ENCODE measurements around the gene NXPH2. TPM values are rescaled to one million over a fixed set of nuclear protein-coding genes. Genes with fewer than 3 reads are reported as not detected.
"Not testable (repeated sequence)": the region's sequence is repeated elsewhere in the genome, so short reads cannot be mapped to it uniquely, and the experiment has no call there.

NXPH2 gene
- total RNA-seq, 1 donor from 2014 or later: not detected

DNA sequence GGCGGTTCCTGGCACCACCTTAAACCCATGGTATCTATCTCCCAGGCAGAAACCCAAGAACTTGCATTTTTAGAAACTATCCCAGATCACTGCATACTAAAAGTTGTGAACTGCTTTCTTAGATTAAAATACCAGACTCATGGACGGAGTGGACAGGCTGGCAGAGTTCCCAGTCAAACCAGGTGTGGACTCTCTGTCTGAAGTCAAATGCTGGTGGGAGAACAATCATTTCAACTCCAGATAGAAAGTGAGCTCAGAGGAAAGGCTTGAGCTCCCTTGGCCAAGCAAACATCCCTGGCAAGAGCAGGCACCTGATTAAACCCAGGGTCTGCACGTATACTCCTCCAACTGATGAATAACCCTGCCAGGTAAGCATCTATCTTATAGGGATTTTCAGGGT is 19.5 kb downstream of the NXPH2 start:
- intact Hi-C loops (cut with micrococcal nuclease): no loop called here

DNA sequence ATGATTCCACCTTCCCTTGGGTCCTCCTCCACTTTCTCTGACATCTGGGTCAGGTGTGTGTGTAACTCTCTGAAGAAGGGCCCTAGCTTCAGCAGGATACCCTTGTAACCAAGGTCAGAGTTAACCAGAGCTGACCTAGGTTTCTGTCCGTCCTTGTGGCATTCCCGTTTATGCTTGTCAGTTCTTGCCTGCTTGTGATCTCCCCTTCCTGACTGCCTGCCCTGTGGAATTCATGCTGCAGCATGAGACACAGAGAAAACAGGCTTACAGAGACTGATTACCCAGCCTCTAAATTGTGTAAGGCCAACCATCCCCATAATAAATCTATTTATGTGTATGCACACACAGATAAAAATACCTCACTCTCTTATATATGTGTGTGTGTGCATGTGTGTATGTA is 22.8 kb downstream of the NXPH2 start:
- intact Hi-C loops (cut with micrococcal nuclease): no loop called here

DNA sequence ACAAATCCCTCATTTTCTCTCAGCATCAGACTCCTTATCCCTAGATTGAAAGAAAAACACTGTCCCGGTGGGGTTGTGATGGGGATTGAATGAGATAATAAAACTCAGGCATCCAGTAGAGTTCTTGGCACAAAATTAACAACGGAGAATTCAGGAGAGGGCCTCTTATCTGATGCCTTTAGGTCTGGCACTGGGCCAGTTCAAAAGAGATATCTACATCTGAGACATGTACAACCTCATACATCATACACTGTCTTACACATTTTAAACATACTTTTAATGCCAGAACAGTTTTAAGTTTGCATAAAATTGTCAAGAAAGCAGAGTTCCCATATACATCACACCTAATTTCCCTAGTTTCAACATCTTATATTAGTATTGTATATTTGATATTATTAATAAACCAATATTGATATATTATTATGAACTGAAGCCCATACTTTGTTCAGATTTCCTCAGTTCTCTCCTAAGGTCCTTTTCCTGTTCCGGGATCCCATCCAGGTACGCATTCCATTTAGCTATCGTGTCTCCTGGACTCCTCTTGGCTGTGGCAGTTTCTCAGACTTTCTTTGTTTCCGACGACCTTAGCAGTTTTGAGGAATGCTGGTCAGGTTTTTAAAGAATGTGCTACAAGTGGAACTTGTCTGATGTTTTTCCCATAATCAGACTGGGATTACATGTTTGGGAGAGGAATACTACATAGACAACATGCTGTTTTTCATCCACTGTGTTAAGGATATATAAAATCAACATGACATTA is 27.8 kb downstream of the NXPH2 start:
- intact Hi-C loops (cut with micrococcal nuclease): no loop called here

DNA sequence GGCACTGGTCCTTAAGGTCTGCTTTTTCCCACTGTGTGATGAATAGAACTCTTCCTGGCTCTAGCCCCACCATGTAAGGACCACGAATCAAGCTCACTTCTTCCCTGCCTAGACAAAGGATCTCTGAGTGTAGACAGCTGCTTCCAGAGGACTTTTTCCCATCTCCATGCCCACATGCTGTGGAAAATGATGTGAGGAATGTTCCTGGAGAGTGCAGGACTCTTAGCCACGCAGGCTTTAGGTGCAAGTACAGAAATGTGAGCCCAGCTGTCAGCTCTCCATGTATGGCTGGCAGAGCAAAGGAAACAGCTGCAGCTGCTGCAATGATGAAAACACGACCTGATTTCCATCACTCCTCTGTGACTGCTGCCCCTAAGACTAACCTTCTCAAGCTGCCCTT is 35.5 kb downstream of the NXPH2 start:
- intact Hi-C loops (cut with micrococcal nuclease): no loop called here

DNA sequence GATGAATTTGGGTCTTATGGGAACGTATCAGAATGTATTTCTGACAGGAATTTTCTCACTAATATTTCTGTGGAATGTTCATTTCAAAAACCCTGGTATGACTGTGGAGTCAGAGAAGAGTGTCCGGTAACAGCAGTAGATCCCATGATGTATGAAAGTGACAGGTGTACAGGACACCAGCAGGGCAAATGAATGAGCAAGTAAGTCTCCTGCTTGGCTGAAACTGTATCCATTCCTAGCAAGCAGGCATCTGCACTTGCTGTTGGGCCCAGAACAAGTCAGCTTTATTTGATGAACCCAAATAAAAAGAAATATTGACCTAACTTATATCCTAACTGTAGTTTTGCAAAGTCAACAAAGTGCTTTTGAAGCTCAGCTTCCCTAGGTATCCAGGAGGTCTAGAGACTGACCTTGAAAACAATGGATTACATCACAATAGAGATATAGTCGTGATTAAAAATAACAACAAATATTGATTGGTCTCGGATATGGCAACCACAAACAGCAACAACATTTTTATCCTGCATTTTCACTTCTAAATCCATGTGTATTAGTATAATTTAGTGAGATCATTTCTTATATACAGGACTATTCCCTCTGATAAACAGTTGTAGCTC is 37.6 kb downstream of the NXPH2 start:
- intact Hi-C loops (cut with micrococcal nuclease): no loop called here

DNA sequence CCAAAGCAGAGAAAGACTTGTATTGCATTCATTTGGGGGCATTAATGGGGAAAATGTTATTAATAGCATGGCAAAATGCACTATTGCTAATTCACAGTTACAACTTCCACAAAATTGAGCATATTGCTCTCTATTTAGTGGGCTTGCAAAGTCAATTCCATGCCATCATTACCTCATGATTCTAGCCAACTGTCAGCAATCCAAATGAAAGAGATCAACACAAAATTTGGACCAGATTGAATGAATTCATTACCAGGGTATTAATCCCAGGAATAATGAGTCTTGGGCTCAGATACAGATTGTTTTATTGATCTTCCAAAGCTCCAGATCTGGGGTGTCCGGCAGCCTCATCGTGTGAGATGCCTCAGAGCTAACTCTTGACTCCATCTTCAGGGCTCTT is 38.3 kb downstream of the NXPH2 start:
- intact Hi-C loops (cut with micrococcal nuclease): no loop called here

DNA sequence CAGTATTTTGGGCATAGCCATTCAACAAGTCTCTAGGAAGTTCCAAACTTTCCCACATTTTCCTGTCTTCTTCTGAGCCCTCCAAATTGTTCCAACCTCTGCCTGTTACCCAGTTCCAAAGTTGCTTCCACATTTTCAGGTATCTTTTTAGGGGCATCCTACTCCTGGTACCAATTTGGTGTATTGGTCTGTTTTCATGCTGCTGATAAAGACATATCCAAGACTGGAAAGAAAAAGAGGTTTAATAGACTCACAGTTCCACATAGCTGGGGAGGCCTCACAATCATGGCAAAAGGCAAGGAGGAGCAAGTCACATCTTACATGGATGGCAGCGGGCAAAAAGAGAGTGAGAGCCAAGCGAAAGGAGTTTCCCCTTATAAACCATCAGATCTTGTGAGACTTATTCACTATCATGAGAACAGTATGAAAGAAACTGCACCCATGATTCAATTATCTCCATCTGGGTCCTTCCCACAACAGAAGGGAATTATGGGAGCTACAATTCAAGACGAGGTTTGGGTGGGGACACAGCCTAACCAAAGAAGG is 43.1 kb downstream of the NXPH2 start:
- intact Hi-C loops (cut with micrococcal nuclease): not testable (repeated sequence)

DNA sequence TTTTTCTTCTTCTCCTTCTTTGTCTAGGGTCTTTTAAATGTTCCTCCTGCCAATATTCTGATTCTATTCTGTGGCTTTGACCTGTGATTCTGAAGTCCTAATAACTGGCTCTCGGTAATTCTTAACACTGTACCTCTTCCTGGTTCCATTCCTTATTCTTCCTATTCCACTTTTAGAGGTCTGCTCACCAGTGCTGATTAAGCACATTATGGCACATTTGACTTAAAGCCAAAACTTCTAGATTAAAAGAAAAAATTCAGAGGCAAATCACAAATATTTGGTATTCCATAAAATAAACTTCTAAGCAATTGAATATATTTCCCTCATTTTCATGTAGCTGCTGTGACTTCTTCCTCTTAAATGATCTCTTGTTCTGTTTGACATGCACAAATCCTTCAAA is 47.5 kb downstream of the NXPH2 start:
- intact Hi-C loops (cut with micrococcal nuclease): no loop called here

DNA sequence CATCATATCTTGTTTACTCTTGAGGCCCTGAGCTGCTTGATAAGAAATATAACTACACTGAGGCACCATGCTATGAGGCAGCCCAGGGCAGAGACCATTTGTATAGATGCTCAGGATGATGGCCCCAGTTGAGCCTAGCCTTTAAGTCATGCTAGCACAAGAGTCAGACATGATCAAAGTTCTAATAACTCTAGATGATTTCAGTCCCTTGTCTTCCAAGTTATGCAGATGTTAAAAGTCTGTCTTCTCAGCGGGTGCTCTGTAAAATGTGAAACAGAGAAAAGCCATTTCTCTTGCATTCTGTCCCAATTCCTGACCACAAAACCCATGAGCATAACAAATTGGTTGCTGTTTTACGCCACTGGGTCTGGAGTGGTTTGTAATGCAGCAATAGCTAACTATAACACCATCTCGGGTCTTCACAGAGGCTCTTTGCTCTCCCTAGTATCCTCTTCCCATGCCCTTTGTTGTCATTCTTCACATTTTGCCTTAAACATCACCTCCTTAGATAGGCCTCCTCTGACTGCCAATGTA is 49.6 kb downstream of the NXPH2 start:
- intact Hi-C loops (cut with micrococcal nuclease): no loop called here

DNA sequence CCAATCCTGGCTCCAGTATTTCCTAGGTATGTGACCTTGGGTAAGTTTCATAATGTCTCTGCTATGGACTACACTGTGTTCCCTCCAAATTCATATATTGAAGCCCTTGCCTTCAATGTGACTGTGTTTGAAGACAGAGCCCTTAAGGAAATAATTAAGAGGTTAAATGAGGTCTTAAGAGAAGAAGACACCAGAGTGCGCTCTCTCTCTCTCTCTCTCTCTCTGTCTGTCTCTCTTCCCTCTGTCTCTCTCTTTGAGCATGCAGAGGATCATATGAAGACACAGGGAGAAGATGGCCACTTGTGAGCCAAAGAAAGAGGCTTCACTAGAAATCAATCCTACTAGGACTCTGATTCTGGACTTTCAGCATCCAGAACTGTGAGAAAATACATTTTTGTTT is 52.2 kb downstream of the NXPH2 start:
- intact Hi-C loops (cut with micrococcal nuclease): no loop called here

DNA sequence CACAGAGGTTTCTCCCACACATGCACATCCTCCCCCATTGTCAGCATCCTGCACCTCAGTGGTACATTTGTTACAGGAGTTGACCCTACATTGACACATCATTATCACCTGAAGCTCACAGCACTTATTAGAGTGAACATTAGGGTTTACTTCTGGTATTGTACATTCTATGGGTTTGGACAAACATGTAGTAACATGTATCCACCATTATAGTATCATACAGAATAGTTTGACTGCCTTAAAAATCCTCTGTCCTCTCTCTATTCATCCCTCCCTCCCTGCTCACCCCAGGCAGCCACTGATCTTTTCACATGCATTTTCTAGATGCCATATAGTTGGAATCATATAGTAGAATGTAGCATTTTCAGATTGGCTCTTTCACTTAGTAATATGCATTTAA is 53.5 kb downstream of the NXPH2 start:
- intact Hi-C loops (cut with micrococcal nuclease): no loop called here

DNA sequence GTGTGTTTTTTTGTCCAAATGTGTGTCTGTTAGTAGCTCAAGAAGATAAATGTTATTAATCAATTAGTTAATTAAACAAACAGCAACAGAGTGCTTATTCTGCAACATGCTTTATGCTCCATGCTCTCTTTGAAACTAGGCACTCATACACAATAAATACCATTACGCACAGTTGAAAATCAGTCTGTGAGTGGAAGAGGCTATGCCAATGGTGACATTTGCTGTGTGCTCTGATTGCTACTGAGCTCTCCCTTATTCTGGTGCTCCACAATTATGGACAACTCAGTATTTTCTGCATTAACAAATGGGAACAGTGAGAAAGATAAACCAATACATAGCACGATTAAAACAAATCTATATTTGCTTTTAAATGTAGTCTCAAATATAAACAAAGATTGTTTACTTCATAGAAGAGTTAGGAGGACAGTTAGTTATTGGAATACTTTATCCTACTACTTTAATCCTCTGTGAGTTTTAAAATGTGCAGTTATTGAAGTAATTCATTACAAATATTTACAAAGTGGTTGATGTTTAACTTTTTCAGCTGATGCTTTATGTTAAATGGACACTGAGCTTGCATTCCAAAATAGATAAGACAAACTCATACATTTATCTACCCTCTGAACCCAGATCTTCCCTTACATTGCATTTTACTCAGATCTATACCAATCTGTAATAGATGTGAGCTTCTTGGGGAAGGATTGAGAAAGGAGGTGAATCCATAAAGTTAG is 55.3 kb downstream of the NXPH2 start:
- intact Hi-C loops (cut with micrococcal nuclease): no loop called here

DNA sequence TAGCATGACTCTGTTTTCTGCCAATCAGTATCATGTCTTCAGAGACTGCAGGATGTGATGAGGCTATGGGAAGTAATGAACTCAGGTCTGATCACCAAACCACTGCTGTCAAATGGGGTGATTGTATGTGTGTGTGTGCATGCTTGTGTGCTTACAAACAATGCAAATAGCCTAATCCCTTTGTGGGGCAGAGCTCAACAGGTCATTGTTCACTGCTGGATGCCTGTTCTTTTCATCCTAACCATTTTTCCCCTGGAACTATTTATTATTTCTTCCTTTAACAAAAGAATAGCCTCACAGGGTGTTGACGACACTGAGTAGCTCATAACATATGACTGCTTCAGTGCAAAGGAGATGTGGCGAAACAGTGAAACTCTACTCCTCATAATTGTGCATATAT is 55.9 kb downstream of the NXPH2 start:
- intact Hi-C loops (cut with micrococcal nuclease): no loop called here

DNA sequence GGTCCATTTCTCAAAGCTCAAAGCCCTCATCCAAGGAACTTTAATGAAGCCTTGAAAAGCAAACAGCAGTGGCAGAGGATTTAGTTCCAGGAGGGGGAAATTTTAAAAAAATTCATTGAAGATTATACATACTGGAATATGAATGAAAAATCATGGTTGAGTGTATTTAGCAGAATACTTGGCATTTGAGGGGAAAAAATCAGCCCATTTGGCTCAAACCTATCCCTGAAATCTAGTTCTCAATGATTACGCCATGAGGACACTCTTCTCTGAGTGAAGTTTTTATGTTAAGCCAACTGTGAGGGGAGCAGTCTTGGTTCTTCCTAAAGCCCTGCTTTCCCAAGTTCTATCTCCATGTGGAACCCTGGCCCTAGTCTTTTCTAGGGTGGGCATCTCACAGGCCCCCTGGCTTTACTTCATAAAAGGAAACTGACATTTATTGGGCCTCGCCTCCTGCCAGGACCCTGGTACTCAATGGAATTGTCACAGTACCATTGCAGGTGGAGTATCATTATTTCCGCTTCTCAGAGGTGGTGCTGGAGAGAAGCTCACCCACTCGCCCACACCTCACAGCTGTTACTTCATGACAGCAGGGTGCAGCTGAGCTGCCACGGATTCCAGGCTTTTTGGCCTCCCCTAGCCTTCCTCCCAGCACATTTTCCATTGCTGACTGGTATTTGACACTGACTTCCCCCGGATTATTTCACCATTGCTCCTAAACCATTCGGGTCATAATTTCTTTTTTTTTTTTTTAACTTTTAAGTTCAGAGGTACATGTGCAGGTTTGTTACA is 56.8 kb downstream of the NXPH2 start:
- intact Hi-C loops (cut with micrococcal nuclease): no loop called here

DNA sequence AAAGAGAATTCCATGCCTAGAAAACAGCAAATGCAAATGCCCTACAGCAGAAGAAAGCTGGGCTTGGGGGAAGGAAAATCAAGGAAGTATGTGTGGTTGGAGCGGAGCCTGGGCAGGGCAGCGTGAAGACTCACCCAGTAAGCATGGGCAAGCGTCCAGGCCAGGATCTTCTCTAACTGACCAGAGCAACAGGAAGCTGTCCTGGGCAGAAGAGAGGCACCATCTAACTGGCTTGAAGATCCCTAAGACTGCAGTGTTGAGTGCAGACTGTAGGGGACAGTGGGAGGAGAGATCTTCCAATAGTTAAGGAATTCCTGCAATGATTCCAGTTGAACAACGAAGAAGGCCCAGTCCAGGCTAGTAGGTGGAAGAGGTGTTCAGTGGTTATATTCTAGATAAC is 57.9 kb downstream of the NXPH2 start:
- intact Hi-C loops (cut with micrococcal nuclease): no loop called here

DNA sequence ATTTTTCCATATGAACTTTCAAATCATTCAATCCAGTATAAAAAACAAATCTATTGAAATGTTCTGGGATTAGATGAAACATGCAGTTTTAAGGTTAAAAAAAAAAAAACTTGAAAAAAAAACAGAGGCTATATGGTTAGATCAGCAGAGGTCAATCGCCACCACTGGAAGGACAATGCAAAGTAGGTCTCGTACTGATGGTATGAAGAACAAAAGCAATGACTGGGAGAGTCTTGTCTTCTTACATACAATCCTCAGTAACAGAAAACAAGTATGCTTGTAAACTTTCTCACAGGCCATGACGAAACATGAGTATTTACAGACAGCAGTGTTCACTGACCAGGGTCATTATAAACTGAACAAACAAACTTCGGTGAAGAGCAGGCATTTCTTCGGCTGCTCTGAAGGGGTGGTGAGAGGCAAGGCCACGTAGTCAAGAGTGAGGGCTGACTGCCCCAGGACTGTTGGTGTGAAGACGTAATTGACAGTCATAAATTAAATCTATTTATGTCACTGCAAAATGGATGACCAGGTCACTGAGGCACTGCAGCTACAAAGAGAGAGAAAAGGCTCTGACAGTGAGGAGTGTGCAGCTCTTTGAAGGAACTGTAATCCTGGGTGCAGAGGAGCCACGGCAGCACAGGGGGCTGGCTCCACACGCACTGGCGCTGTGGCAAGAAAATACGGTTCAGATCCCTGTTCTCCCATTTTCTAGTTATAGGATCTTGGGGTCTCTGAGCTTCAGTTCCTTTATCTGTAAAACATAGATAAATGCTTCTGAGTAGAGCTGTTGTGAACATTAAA is 60.0 kb downstream of the NXPH2 start:
- intact Hi-C loops (cut with micrococcal nuclease): no loop called here

DNA sequence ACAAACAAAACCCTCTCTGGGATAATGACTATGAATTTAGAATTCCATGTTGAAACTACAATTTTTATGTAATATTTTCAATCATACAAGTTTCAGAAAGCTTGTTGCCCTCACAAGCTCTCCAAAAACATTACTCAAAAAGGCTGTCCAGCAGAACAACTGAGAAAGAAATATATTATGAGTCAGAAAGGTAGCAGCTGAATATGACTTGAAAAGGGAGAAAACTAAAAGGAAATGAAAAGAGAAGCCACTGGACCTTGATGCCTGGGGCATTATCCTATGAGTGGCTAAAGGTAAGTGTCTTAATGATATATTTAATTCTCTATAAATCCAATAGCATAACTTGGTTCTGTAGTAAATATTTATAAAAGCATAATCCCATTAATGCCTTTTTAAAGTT is 61.8 kb downstream of the NXPH2 start:
- intact Hi-C loops (cut with micrococcal nuclease): no loop called here

DNA sequence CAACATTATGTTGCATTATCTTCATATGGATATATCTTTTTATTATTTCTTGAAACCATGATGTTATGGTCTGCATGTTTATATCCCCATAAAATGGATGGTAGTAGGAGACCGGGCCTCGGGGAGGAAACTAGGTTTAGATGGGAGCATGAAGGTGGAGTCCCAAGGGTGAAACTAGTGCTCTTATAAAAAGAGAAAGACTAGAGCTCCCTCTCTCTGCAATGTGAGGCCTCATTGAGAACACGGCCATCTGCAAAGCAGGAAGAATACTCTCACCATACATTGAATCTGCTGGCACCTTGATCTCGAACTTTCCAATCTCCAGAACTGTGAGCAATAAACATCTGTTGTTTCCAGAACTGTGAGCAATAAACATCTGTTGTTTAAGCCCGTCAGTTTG is 64.0 kb downstream of the NXPH2 start:
- intact Hi-C loops (cut with micrococcal nuclease): no loop called here

DNA sequence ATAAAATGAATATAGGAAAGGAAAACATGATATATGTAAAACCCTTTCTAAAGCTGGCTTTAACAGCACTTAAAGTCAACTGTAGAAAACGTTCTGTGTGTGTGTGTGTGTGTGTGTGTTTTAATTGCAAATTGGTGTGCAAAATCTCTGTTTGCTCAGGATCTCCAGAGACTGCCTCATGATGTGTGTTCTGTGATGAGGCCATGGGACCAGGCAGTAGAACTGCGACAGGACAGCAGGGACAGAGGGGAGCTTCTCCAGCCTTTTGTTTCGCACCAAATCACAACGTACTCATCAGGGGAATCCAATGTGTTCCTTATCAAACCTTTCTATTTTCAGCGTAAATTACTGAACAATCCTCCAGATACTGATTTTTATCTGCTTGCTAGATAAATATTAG is 66.7 kb downstream of the NXPH2 start:
- intact Hi-C loops (cut with micrococcal nuclease): no loop called here

DNA sequence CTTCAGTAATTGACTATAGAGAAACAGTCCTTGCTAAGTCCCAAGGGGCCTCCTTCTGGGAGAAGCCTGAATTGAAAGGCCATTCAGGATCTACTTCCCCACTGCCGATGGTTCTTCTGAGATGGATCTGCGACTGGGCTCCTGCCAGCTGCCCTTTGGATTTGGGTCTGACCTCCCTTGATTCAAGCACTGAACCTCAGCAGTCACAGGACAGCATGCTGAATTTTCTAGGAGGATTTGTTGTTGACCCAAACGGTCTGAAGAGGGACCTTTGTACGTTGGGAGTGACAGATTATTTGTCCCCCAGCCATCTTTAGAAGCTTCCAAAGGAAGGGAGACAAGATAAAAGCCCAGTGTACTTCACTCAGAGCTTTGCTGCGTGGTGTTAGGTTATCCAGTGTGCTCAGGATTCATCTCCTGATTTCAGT is 67.1 kb downstream of the NXPH2 start:
- intact Hi-C loops (cut with micrococcal nuclease): no loop called here
